A549 treated with DMSO at 1 μM for 4 hours (cell line): ENCODE data around the gene MYOZ2. TPM values are rescaled to one million over a fixed set of nuclear protein-coding genes. Genes with fewer than 3 reads are reported as not detected.

Experiments used
- total RNA-seq: library from RNA; stranded (reverse); fragments of 200-300 nt; extraction: Qiagen RNA extraction; gene quantifications from 5 replicates; pipeline ENCODE4 v1.2.3, GENCODE V29; 2022; ENCODE audit warnings: low read depth

The MYOZ2 gene
- total RNA-seq: 0.02 TPM in 1 of 5 replicates, not detected in the others

GRCh38 chr4:119135721-119136121 is at the start of gene MYOZ2:
Gene MYOZ2 (plus strand): TSS chr4:119135832. CDS start chr4:119136526, 694 bp downstream.

GRCh38 chr4:119212234-119212963 is 76.8 kb downstream of the MYOZ2 start, which contains the start of gene USP53:
Gene USP53 (plus strand): TSS chr4:119212713. CDS start chr4:119239760, 27,047 bp downstream.

Other genes with a start within 250 kb of the MYOZ2 start
- 0.83 to 1.8 TPM (median 1.6 TPM) in 5 replicates for gene SYNPO2, start 247.0 kb upstream of the MYOZ2 start, total RNA-seq
- 7.6 to 12.9 TPM (median 10.0 TPM) in 5 replicates for gene USP53, start 76.9 kb downstream of the MYOZ2 start, total RNA-seq
- gene FABP2, start 186.3 kb downstream of the MYOZ2 start, total RNA-seq: not detected in 5 replicates